Renal cortex interstitium (tissue), 11 donors: Measurements from ENCODE around the gene ARHGAP25. TPM values are rescaled to one million over a fixed set of nuclear protein-coding genes. Genes with fewer than 3 reads are reported as not detected.
"Not testable (repeated sequence)": the region's sequence is repeated elsewhere in the genome, so short reads cannot be mapped to it uniquely, and the experiment has no call there.

Source experiments
- DNase-seq, 11 donors: peaks; one replicate each; pipeline ENCODE4 v3.0.0-alpha.2; 2013; ENCODE audit warnings: low read depth in 9 of 11, low spot score in 4 of 11; ENCODE audit errors: extremely low read depth in 1 of 11
- polyA plus RNA-seq, 3 donors: library from polyadenylated mRNA; unstranded; fragments of 120-200 nt; gene quantifications; one replicate each; pipeline ENCODE4 v1.2.1, GENCODE V29; 2013; ENCODE audit not compliant: insufficient read length in 3 of 3

Gene ARHGAP25
- polyA plus RNA-seq, 3 donors = 5.9 to 8.5 (median 8.3) TPM

DNA sequence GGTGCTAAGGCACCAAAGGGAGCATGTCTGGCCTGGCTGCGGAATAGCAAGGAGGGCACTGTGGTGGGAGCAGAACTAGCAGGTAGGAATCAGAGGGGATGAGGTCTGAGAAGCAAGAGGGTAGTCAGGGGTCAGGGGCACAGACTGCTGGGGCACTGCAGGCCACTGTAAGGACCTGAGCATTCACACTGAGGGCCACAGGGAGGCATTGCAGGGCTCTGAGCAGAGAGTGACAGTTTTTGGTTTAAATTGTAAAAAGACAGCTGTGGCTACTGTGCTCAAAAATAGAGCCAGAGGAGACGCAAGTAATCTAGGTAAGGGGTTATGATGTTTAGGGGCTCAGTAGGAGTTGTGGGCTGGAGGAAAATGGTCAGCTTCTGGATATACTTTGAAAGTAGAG lies 41.5 kb downstream of the ARHGAP25 start:
- DNase-seq = no peak

DNA sequence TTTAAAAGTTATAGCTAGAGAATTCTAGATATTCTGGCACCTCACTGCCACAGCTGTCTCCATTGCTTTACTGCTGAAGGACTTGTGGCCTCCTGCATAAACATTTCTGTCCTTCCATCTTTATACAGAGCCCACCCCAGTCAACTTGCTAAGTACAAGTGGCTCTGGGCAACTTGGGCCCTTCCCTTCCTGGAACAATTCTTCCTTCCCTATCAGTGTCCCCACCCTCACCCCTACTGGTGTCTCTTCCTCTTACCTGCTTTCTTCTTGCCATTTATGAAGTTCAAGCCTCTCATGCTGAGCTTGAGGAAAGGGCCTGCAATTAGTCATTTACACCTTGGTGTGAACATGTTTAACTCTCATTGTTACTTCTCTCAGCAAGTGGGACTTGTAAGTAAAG lies 45.0 kb downstream of the ARHGAP25 start:
- DNase-seq = no peak

DNA sequence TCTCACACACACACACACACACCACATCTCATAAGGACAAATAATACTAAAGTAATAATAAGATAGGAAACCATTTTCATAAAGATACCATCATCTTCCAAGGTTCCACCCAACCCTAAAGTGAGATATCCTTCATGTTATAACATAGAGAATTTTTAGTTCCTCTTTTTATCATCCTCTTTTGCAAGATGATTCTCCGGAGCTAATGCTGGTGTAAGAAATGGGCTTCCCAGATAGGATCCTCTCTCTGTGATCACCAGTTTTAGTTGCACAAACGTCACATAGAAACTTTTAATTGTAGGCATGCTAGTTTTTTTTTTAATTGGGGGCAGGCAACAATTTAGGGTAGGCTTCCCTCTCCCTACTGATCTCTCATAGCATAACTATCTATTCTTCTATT lies 49.6 kb downstream of the ARHGAP25 start:
- DNase-seq = no peak

DNA sequence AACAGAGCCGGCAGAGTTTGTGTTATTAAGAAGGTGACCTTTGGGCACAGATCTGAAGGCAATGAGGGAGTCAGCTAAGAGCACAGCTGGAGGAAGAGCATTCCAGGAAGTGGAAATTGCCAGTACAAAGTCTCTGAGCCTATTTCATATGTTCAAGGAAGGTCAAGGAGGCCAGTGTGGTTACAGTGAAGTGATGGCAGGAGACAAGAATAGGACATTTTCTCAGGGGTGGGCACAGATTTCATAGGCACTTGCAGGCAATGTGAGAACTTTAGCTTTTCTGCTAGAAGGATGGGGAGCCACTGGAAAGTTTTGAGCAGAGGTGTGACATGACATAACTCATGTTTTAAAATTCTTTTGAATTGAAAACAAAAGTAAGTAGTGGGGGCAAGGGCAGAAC lies 50.3 kb downstream of the ARHGAP25 start:
- DNase-seq = no peak

DNA sequence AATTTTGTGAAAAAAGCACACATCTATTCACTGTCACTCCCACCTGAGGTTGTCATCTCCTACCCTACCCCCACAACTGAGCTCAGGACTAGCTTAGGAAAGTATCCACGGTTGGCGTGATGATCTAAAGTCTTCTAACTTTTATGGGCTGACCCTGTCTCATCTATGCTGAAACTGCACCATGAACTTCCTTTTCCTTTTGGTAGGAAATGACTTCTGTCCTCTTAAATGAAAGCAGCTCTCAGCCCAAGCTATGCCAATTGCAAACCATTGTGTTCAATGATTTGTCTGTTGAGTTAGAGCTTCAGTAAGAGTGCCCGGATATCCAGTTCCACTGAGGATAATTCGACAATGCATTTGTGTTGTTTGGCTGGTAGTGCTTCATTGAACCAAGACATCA lies 52.7 kb downstream of the ARHGAP25 start:
- DNase-seq = no peak

DNA sequence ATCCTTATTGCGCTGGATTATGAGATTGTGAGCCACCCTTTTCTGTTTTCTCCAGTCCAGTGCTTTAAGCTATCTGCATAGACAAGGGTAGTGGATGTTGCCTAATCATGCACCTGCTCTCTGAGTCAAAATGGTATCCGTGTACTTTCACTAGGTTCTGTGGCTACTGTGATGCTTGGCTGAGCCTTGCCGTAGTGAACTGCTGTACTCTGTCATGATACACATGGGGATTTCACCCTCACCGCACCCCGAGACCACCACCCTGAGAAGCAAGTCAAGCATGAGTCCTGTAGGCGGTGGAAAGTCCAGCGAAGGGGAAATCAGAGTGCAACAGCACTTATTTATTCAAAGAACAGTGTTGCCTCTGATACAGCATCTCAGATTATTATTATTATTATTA lies 55.0 kb downstream of the ARHGAP25 start:
- DNase-seq = no peak

GRCh38 chr2:68790600-68790999 lies 56.0 kb downstream of the ARHGAP25 start:
- no peak for DNase-seq

GRCh38 chr2:68791914-68792313 lies 57.3 kb downstream of the ARHGAP25 start:
- DNase-seq = no peak

DNA sequence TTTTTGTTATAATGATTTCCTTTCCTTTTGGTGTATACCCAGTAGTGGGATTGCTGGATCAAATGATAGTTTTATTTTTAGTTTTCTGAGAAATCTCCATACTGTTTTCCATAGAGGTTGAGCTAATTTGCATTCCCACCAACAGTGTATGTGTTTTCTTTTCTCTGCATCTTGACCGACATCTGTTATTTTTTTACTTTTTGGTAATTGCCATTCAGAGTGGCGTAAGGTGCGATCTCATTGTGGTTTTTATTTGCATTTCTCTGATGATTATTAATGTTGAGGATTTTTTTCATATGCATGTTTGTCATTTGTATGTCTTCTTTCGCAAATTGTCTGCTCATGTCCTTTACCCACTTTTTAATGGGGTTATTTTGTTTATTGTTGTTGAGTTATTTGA lies 58.1 kb downstream of the ARHGAP25 start:
- DNase-seq = no peak

- no peak for DNase-seq
Observed at GRCh38 chr2:68796295-68796905, 61.8 kb downstream of the ARHGAP25 start.

DNA sequence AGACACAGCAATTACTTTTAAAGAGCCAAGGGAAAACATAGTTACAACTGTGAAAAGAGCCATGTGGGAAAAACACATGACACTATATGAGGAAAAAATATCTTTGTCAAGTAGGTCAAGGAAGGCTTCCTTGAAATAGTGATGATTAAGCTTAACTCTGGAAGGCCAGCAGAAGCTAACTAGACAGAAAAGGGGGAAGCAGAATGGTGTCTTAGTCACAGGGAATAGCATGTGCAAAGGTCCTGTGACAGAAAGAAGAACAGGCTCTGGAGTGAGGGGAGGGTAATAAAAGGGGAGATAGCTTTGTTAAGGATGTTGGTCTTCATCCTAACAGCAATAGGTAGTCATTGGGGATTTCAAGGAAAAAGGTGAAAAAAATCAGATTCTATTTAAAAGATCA lies 64.0 kb downstream of the ARHGAP25 start:
- DNase-seq = no peak

GRCh38 chr2:68799140-68800026 lies 64.8 kb downstream of the ARHGAP25 start:
- no peak for DNase-seq

GRCh38 chr2:68800027-68800401 lies 65.4 kb downstream of the ARHGAP25 start:
- DNase-seq = no peak

GRCh38 chr2:68800517-68800916 lies 65.9 kb downstream of the ARHGAP25 start:
- DNase-seq = no peak

DNA sequence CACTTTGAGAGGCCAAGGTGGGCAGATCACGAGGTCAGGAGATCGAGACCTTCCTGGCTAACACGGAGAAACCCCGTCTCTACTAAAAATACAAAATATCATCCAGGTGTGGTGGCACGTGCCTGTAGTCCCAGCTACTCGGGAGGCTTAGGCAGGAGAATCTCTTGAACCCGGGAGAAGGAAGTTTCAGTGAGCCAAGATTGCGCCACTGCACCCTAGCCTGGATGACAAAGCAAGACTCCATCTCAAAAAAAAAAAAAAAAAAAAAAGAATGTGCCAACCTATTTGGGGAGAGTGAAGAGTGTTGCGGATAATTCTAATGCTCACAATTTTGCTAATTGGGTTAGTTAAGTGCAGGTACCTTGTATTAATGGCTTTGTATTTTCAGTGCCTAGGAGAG lies 67.5 kb downstream of the ARHGAP25 start:
- not testable (repeated sequence) for DNase-seq

- DNase-seq = no peak
Observed at GRCh38 chr2:68805025-68805424, 70.4 kb downstream of the ARHGAP25 start.

- DNase-seq = no peak
Observed at GRCh38 chr2:68806511-68807109, 72.0 kb downstream of the ARHGAP25 start.

DNA sequence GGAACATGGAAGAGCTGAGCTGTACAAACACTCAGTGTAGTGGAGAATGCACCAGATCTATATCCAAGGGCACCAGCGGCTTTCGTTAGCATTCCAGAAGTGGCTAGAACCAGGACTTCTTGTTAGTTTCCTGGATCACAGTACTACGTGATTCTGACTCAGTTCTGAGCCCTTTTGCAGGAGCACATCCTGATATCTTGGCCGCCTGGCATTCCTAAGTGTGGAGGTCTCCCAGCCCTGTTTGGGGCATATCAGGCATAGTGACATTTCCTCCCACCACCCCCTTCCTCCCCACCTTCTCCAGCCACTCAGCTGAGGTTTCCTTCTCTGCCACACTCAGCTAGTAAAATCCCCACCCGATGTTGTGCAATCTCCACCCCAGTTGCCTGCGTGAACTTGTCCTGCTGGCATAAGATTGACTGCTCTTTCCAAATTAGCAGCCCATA lies 73.2 kb downstream of the ARHGAP25 start:
- no peak for DNase-seq

DNA sequence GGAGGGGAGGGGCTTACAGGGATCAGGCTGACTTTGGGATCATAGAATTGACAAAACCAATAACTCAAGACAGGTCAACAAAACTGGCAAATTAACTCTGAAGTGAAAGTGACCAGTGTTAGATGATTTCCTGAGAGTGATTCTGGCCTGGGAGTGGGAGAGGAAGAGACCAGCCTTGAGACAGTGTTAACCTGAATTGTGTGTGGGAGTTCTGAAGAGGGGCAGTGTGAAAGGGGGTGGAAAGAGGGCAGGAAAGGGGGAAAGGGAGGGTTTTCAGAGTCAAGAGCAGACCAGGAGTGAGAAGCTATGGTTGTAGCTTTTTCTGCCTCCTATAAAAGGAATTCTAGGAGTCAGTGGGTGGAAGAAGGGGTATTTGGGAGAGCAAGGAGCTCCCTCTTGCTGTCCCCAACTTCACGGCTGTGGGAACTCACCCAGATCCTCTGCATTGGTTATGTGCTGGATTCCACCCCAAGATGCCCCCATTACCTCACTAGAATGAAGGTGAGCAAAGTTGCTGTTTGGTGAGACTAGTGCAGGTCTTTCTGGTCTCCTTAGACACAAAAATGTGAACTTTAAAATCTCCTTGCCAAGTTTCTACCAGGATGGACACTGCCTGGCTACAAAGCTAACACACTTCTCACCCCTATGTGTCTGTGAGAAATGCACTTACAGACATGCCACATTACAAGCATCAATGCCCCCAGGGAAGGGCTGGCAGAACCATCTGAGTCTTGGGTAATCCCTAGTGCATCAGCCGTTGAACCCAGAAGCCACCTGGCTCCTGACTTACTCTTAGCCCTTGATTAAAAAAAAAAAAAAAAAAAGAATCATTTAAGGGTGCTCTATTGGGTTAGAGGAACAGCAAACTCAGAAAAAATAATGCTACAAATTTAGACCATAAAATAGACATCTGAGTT lies 75.0 kb downstream of the ARHGAP25 start:
- DNase-seq = no peak
